Calu3 (cell line): ENCODE measurements around the gene SMIM28. TPM values are rescaled to one million over a fixed set of nuclear protein-coding genes. Genes with fewer than 3 reads are reported as not detected.

Experiments used
- BruUV-seq: library from RNA; stranded (reverse); fragments of 400-500 nt; replicated peaks from 2 replicates; lab custom pipeline; 2021; lab: Mats Ljungman, UMichigan
- CTCF ChIA-PET: fragments of 300-600 bp; sonication (Branson Sonifier 250); formaldehyde crosslinking; loops from one replicate; lab custom pipeline; 2022; ENCODE audit warnings: antibody characterized with exemption; lab: Charles Lee
- DNase-seq: peaks from one replicate; pipeline ENCODE4 v3.0.0; 2022
- H3K27ac Mint-ChIP-seq: one replicate; pipeline ENCODE4 v1.8.0; 2022; ENCODE audit warnings: mixed read lengths; ENCODE audit not compliant: unreplicated experiment
- H3K27me3 Mint-ChIP-seq: one replicate; pipeline ENCODE4 v1.8.0; 2022; ENCODE audit warnings: mixed read lengths; ENCODE audit not compliant: unreplicated experiment
- H3K36me3 Mint-ChIP-seq: one replicate; pipeline ENCODE4 v1.8.0; 2022; ENCODE audit warnings: mild to moderate bottlenecking, moderate library complexity, mixed read lengths; ENCODE audit not compliant: insufficient read depth, unreplicated experiment
- H3K4me1 Mint-ChIP-seq: one replicate; pipeline ENCODE4 v1.8.0; 2022; ENCODE audit warnings: mild to moderate bottlenecking, low read depth, mixed read lengths; ENCODE audit not compliant: unreplicated experiment
- H3K4me3 Mint-ChIP-seq: one replicate; pipeline ENCODE4 v1.8.0; 2022; ENCODE audit warnings: mild to moderate bottlenecking, low read depth, moderate library complexity, mixed read lengths; ENCODE audit not compliant: unreplicated experiment
- H3K9me3 Mint-ChIP-seq: one replicate; pipeline ENCODE4 v1.8.0; 2022; ENCODE audit warnings: low read depth, mixed read lengths; ENCODE audit not compliant: unreplicated experiment
- intact Hi-C: fragments of 100-400 bp; cut with micrococcal nuclease; formaldehyde crosslinking; loops from one replicate; pipeline ENCODE4 v1.10.0; 2022; ENCODE audit not compliant: unreplicated experiment
- total RNA-seq: library from RNA; stranded (reverse); gene quantifications from 2 replicates; pipeline ENCODE4 v1.2.3, GENCODE V29; 2022
- TF ChIP-seq, protein P1 (sequence below): fragments of 200-600 bp; IDR thresholded peaks from one replicate; pipeline ENCODE4 v1.8.0; 2022; ENCODE audit warnings: antibody characterized with exemption; ENCODE audit not compliant: unreplicated experiment

Gene SMIM28
- total RNA-seq, 1 experiment from 2014 or later, result not detected

DNA sequence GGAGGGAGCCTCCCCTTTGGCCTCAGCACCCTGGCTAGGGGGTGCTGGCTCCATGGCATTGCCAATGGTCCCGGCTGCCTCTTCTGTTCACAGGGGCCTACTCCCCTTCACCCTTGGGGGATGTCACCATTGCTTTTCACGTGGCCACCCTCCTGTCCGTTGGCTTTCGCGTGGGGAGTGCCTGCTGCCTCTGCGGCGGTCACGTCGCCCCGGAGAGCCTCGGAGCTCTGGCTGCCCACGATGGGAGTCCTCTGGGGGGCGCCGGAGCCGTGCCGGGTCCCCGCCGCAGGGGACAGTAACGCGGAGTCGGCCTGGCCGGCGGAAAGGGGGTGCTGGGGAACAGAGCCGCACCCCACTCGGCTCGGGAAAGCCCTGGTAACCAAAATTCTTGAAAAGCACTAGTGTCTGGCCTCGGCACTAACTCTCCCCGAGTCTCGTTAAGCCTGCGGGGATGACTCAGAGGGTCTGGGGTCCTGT lies 25.7 kb downstream of the SMIM28 start:
- intact Hi-C loops, result loop anchor here (5.0 to 10.0 kb wide), 3 partner anchors 49 to 401 kb away; no protein-coding TSS in a partner anchor
- H3K27ac Mint-ChIP-seq, result no peak overlapping the region
- TSS peak; percentile 95 for BruUV-seq
- no peaks in the 10 kb centered on the region for H3K9me3 Mint-ChIP-seq
- TF ChIP-seq, protein P1, sequence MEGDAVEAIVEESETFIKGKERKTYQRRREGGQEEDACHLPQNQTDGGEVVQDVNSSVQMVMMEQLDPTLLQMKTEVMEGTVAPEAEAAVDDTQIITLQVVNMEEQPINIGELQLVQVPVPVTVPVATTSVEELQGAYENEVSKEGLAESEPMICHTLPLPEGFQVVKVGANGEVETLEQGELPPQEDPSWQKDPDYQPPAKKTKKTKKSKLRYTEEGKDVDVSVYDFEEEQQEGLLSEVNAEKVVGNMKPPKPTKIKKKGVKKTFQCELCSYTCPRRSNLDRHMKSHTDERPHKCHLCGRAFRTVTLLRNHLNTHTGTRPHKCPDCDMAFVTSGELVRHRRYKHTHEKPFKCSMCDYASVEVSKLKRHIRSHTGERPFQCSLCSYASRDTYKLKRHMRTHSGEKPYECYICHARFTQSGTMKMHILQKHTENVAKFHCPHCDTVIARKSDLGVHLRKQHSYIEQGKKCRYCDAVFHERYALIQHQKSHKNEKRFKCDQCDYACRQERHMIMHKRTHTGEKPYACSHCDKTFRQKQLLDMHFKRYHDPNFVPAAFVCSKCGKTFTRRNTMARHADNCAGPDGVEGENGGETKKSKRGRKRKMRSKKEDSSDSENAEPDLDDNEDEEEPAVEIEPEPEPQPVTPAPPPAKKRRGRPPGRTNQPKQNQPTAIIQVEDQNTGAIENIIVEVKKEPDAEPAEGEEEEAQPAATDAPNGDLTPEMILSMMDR, result no peak
- DNase-seq, result peak; percentile 39
- no peaks in the 10 kb centered on the region for H3K27me3 Mint-ChIP-seq
- H3K4me3 Mint-ChIP-seq, result peak overlapping the region; percentile 76
- CTCF ChIA-PET, result interaction anchor here (0.6 to 1.3 kb wide), 3 partner anchors 31 to 270 kb away, joined by 4 to 5 read pairs (median 4); no protein-coding TSS in a partner anchor
- peaks cover 28% of the 10 kb centered on the region for H3K36me3 Mint-ChIP-seq
- no peaks in the 10 kb centered on the region for H3K4me1 Mint-ChIP-seq

DNA sequence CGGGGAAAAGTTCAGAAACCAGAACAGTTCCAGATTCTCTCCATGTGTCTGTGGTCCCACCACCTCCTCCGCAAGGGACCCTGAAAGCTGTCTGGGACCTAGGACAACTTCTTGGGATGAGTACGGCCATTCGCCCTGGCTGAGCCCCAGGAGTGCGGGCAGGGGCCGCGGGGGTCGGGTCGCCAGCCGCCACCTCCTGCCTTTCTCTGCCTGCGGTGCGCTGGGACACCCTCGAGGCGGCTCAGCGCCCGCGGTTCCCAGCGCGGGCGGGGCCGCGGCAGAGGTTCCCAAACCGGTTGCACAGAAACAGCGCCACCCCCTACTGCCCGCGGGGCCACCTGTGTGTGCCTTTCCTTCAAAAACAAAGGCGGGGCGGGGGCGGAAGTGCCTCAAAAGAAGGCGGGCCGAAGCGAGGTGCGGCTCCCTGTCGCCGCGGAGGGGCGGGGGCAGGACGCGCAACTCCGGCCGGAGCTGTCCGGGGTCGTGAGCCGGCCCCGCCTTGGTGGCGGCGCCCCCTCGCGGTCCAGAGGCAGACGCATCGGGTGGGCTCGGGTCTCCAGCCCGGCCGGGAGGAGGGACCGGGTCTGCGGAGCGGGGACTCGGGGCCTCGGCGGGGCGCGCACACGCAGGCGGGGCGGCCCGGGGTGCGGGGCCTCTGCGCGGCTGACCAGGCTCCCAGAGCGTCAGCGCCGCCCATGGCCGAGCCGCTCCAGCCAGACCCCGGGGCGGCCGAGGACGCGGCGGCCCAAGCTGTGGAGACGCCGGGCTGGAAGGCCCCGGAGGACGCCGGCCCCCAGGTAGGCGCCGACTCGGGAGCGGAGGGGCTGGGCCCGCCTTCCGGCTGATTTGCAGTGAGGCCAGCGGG lies 26.3 kb downstream of the SMIM28 start, which contains the start of gene HEBP2:
Gene HEBP2, plus strand, starts transcription at position 423 of the 865 bp plus-strand sequence. Its CDS starts 273 bp downstream, at position 696.
- peak; percentile 95 for DNase-seq
- peak within 1 kb of the TSS; percentile 76 for H3K4me3 Mint-ChIP-seq
- no TSS peak for BruUV-seq
- no peaks in the 10 kb centered on the region for H3K4me1 Mint-ChIP-seq
- H3K36me3 Mint-ChIP-seq, result peaks cover 28% of the 10 kb centered on the region
- intact Hi-C loops, result loop anchor here (5.0 to 10.0 kb wide), 3 partner anchors 49 to 402 kb away; no protein-coding TSS in a partner anchor
- TF ChIP-seq, protein P1, result peak; percentile 74
- CTCF ChIA-PET, result interaction anchor here (0.6 to 1.3 kb wide), 4 partner anchors 32 to 401 kb away, joined by 4 to 5 read pairs (median 4); no protein-coding TSS in a partner anchor
- no peaks in the 10 kb centered on the region for H3K9me3 Mint-ChIP-seq
- peak within 1 kb of the TSS; percentile 52 for H3K27ac Mint-ChIP-seq
- no peaks in the 10 kb centered on the region for H3K27me3 Mint-ChIP-seq

DNA sequence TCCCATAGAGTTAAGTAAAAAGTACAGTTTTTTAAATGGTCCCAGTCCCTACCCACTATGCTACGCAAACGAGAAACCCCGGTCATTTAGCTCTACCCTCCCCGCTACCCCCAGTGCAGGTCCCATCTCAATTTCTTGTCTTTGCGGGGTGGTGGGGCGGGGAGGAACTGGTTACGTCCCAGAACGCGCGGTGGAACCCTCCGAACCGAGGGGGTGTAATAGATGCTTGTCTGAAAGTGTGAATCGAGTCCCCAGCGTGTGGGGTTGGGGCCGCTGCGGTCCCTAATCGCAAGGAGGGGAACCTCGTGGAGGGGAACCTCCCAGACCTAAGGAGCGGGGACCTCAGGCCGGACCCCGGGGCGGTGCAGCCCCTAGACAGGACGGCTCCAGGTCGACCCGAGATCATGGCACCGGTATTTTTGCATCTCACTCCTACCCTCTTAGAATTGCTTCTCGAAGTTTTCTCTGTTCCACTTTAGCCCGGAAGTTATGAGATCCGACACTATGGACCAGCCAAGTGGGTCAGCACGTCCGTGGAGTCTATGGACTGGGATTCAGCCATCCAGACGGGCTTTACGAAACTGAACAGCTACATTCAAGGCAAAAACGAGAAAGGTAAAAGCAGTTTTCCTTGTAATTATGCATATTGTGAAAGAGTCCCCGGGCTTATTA lies 27.1 kb downstream of the SMIM28 start:
- Mint-ChIP-seq H3K27ac (peak overlapping the region; percentile 52), H3K4me1 (peaks cover 7% of the 10 kb centered on the region), H3K9me3 (no peaks in the 10 kb centered on the region), H3K4me3 (peak overlapping the region; percentile 76), H3K27me3 (no peaks in the 10 kb centered on the region), H3K36me3 (peaks cover 31% of the 10 kb centered on the region)
- TF ChIP-seq, protein P1, result no peak
- no peak for DNase-seq
- intact Hi-C loops, result loop anchor here (5.0 to 10.0 kb wide), 3 partner anchors 50 to 403 kb away; no protein-coding TSS in a partner anchor
- CTCF ChIA-PET, result interaction anchor here (0.6 to 1.3 kb wide), 4 partner anchors 32 to 402 kb away, joined by 3 to 5 read pairs (median 4); no protein-coding TSS in a partner anchor
- BruUV-seq, result no TSS peak

DNA sequence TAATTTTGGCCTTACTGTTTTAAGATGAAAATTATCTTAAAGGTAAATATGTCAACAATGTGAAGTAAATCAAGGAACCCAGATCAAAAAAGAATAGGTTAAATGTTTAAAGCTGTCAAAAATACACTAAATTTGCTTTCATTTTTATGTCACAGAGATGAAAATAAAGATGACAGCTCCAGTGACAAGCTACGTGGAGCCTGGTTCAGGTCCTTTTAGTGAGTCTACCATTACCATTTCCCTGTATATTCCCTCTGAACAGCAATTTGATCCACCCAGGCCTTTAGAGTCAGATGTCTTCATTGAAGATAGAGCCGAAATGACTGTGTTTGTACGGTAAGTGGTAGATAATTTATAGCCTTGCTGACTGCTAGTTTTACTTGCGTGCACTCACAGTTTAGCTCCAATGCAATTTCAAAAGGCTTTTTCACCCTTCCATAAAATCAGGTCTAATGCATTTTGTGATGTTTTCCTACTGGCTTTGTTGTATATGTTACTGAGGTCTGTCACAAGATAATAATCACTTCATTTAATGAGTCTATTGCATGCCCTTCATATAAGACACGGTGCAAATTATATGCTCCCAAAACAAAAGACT lies 28.2 kb downstream of the SMIM28 start:
- BruUV-seq, result TSS peak; percentile 37
- CTCF ChIA-PET, result no interaction called here
- H3K36me3 Mint-ChIP-seq, result peaks cover 34% of the 10 kb centered on the region
- H3K27ac Mint-ChIP-seq, result peak overlapping the region; percentile 52
- H3K27me3 Mint-ChIP-seq, result no peaks in the 10 kb centered on the region
- peaks cover 10% of the 10 kb centered on the region for H3K4me1 Mint-ChIP-seq
- intact Hi-C loops, result loop anchor here (2.0 to 10.0 kb wide), 3 partner anchors 51 to 289 kb away; no protein-coding TSS in a partner anchor
- H3K9me3 Mint-ChIP-seq, result no peaks in the 10 kb centered on the region
- TF ChIP-seq, protein P1, result no peak
- no peak for DNase-seq
- peak overlapping the region; percentile 21 for H3K4me3 Mint-ChIP-seq
